IMR-90 (cell line): ENCODE results near the gene MOCOS. TPM values are rescaled to one million over a fixed set of nuclear protein-coding genes. Genes with fewer than 3 reads are reported as not detected.

Source experiments
- ATAC-seq: fragments of 200-7000 bp; cut with Tn5 transposase; 2 replicates; pipeline ENCODE4 v1.9.1; 2020; ENCODE audit warnings: low read depth, mild to moderate bottlenecking, moderate library complexity
- BruUV-seq: library from RNA; stranded (reverse); fragments of 400-500 nt; replicated peaks from 2 replicates; lab custom pipeline; 2021; lab: Mats Ljungman, UMichigan
- CTCF ChIA-PET: fragments of 300-600 bp; formaldehyde crosslinking; extraction: SDS; loops from one replicate; lab custom pipeline; 2021; ENCODE audit warnings: antibody characterized with exemption; lab: Yijun Ruan, JAX
- POLR2A ChIA-PET: fragments of 300-600 bp; sonication (Branson Sonifier 250); formaldehyde crosslinking; loops from one replicate; lab custom pipeline; 2022; ENCODE audit warnings: antibody characterized with exemption; ENCODE audit not compliant: unreplicated experiment; lab: Charles Lee
- DNase-seq: peaks from one replicate; pipeline ENCODE4 v3.0.0; 2013
- H2AFZ ChIP-seq: replicated peaks from 2 replicates; pipeline ENCODE3; 2013; ENCODE audit warnings: low read length, mild to moderate bottlenecking; ENCODE audit not compliant: poor library complexity
- H2AK5ac ChIP-seq: 2 replicates; pipeline ENCODE4 v1.6.1; 2013; ENCODE audit warnings: low read depth, low read length, inconsistent platforms
- H2AK9ac ChIP-seq: replicated peaks from 2 replicates; pipeline ENCODE3; 2013; ENCODE audit warnings: mild to moderate bottlenecking, low read depth, low read length, moderate library complexity; ENCODE audit not compliant: poor library complexity
- H2BK120ac ChIP-seq: 2 replicates; pipeline ENCODE4 v1.6.1; 2013; ENCODE audit warnings: low read depth, low read length, inconsistent platforms
- H2BK15ac ChIP-seq: 3 replicates; pipeline ENCODE4 v1.6.1; 2013; ENCODE audit warnings: low read depth, low read length, inconsistent platforms
- H2BK20ac ChIP-seq: 2 replicates; pipeline ENCODE4 v1.6.1; 2013; ENCODE audit warnings: low read depth, mild to moderate bottlenecking, inconsistent platforms, low read length, moderate library complexity
- H2BK5ac ChIP-seq: 2 replicates; pipeline ENCODE4 v1.6.1; 2013; ENCODE audit warnings: mild to moderate bottlenecking, low read depth, low read length, inconsistent platforms; ENCODE audit not compliant: poor library complexity, severe bottlenecking
- H3K14ac ChIP-seq: replicated peaks from 2 replicates; pipeline ENCODE4 v1.6.1; 2013; ENCODE audit warnings: low read depth, low read length, inconsistent platforms
- H3K18ac ChIP-seq: 2 replicates; pipeline ENCODE4 v1.6.1; 2013; ENCODE audit warnings: low read depth, low read length, control low read depth
- H3K23ac ChIP-seq: 2 replicates; pipeline ENCODE4 v1.6.1; 2013; ENCODE audit warnings: low read depth, low read length, inconsistent platforms
- H3K27ac ChIP-seq: 2 replicates; pipeline ENCODE4 v1.5.1; 2013; ENCODE audit warnings: mild to moderate bottlenecking, control low read depth, low read length; ENCODE audit not compliant: insufficient read depth
- H3K27me3 ChIP-seq: 2 replicates; pipeline ENCODE4 v1.6.1; 2013; ENCODE audit warnings: low read length; ENCODE audit not compliant: control insufficient read depth, insufficient read depth
- H3K36me3 ChIP-seq: 2 replicates; pipeline ENCODE4 v1.6.1; 2013; ENCODE audit warnings: low read length, mixed read lengths; ENCODE audit not compliant: control insufficient read depth, insufficient read depth
- H3K4ac ChIP-seq: 2 replicates; pipeline ENCODE4 v1.6.1; 2013; ENCODE audit warnings: low read depth, low read length, inconsistent platforms
- H3K4me1 ChIP-seq: 2 replicates; pipeline ENCODE4 v1.6.1; 2013; ENCODE audit warnings: low read length, mixed read lengths; ENCODE audit not compliant: control insufficient read depth, insufficient read depth
- H3K4me2 ChIP-seq: 2 replicates; pipeline ENCODE4 v1.6.1; 2013; ENCODE audit warnings: low read depth, mild to moderate bottlenecking, control low read depth, low read length, moderate library complexity
- H3K4me3 ChIP-seq: 2 replicates; pipeline ENCODE4 v1.5.1; 2013; ENCODE audit warnings: low read depth, mild to moderate bottlenecking, control low read depth, low read length, moderate library complexity; ENCODE audit not compliant: insufficient read depth
- H3K56ac ChIP-seq: 2 replicates; pipeline ENCODE4 v1.6.1; 2013; ENCODE audit warnings: low read length, inconsistent platforms; ENCODE audit not compliant: insufficient read depth; ENCODE audit errors: extremely low read depth
- H3K79me1 ChIP-seq, 2 experiments: 2 replicates each; pipeline ENCODE4 v1.6.1; 2013; ENCODE audit warnings: low read length in 2 of 2, inconsistent platforms in 1 of 2, low read depth in 1 of 2
- H3K9ac ChIP-seq: 2 replicates; pipeline ENCODE4 v1.6.1; 2013; ENCODE audit warnings: low read depth, low read length, control low read depth
- H3K9me1 ChIP-seq: 2 replicates; pipeline ENCODE4 v1.6.1; 2013; ENCODE audit warnings: low read length, inconsistent platforms; ENCODE audit not compliant: insufficient read depth
- H3K9me3 ChIP-seq: 2 replicates; pipeline ENCODE4 v1.6.1; 2013; ENCODE audit warnings: low read length; ENCODE audit not compliant: control insufficient read depth, insufficient read depth
- H4K20me1 ChIP-seq: 2 replicates; pipeline ENCODE4 v1.6.1; 2013; ENCODE audit warnings: low read length, inconsistent platforms; ENCODE audit not compliant: insufficient read depth
- H4K5ac ChIP-seq: 2 replicates; pipeline ENCODE4 v1.6.1; 2013; ENCODE audit warnings: mild to moderate bottlenecking, low read depth, low read length, control low read depth
- H4K8ac ChIP-seq, 2 experiments: 2 replicates each; pipeline ENCODE4 v1.6.1; 2013; ENCODE audit warnings: low read depth in 2 of 2, low read length in 2 of 2, control low read depth in 1 of 2, inconsistent platforms in 1 of 2
- H4K91ac ChIP-seq: 2 replicates; pipeline ENCODE4 v1.6.1; 2013; ENCODE audit warnings: low read depth, low read length, inconsistent platforms; ENCODE audit not compliant: insufficient read depth
- ELK1 ChIP-seq: fragments of 150-350 bp; IDR thresholded peaks from 2 replicates; pipeline ENCODE4 v1.6.1; 2016; ENCODE audit warnings: low read depth, mild to moderate bottlenecking, low read length, moderate library complexity, borderline replicate concordance
- WGBS, 2 experiments: methylation state at CpG; one replicate each; pipeline versions ENCODE4 v1.1.5 to v1.1.7; 2013; ENCODE audit warnings: missing lambda C conversion rate in 2 of 2; ENCODE audit not compliant: insufficient read length in 1 of 2; ENCODE audit errors: extremely low coverage in 2 of 2; 5-methylcytosine and 5-hydroxymethylcytosine counted together
- dilution Hi-C: fragments of 300-500 bp; cut with HindIII; formaldehyde crosslinking; loops from one replicate; pipeline ENCODE4 v1.14.3; 2018; ENCODE audit warnings: low sequenced_read_pairs; ENCODE audit not compliant: unreplicated experiment
- in situ Hi-C: fragments of 300-500 bp; cut with MboI; formaldehyde crosslinking; loops from 3 replicates; pipeline ENCODE4 v1.14.3; 2019; ENCODE audit warnings: low sequenced_read_pairs, inconsistent platforms, mixed read lengths
- intact Hi-C: fragments of 100-400 bp; cut with micrococcal nuclease; formaldehyde crosslinking; loops from 2 replicates; pipeline ENCODE4 v1.10.0; 2022
- polyA plus RNA-seq, 3 experiments: library from polyadenylated mRNA; depleted of rRNA; stranded (reverse); fragments of >200 nt; gene quantifications; 2 replicates each; pipeline ENCODE4 v1.2.3, GENCODE V29; 2012; ENCODE audit warnings: low replicate concordance in 1 of 3
- total RNA-seq: library from RNA; depleted of rRNA; stranded (reverse); fragments of >200 nt; gene quantifications from 2 replicates; pipeline ENCODE4 v1.2.3, GENCODE V29; 2012

Gene MOCOS
- total and polyA plus RNA-seq, 2 of the 4 experiments (the other 2 are of a cell fraction): 1.1 to 2.2 TPM

- no peak for TF ChIP-seq ELK1
- Histone ChIP-seq H4K91ac (no peak overlapping the region), H3K27me3 (no peaks in the 10 kb centered on the region), H2AK5ac (no peak overlapping the region), H3K9me1 (peaks cover 10% of the 10 kb centered on the region), H3K4ac (no peak overlapping the region), H3K9me3 (no peaks in the 10 kb centered on the region), H2BK120ac (no peak overlapping the region), H4K8ac (no peak overlapping the region), H2BK15ac (no peak overlapping the region), H3K23ac (no peak overlapping the region), H3K4me1 (0 out of 2 replicates have a peak, but pooled peaks cover 2% of the 10 kb centered on the region), H4K20me1 (no peaks in the 10 kb centered on the region), H2BK20ac (no peak overlapping the region), H3K79me1 (peaks cover 3 to 26% of the 10 kb centered on the region in 2 experiments), H3K14ac (no peak overlapping the region), H2BK5ac (no peak overlapping the region), H3K27ac (no peak overlapping the region), H2AK9ac (no peak overlapping the region), H3K4me3 (no peak overlapping the region), H3K4me2 (no peak overlapping the region), H3K9ac (no peak overlapping the region), H4K5ac (no peak overlapping the region), H3K36me3 (peaks cover 44% of the 10 kb centered on the region), H2AFZ (no peak overlapping the region), H3K56ac (no peak overlapping the region), H3K18ac (no peak overlapping the region)
- intact Hi-C loops (loop anchor here (1.0 kb wide), 1 partner anchor 24 kb away; no protein-coding TSS in a partner anchor), dilution Hi-C loops (no loop called here), in situ Hi-C loops (no loop called here)
- ChIA-PET CTCF (no interaction called here), POLR2A (no interaction called here)
- WGBS, 2 experiments: no CpG with 5 or more reads among the region's 5 CpGs
- DNase-seq (no peak), ATAC-seq (no peak)
- no TSS peak for BruUV-seq
These were observed 17.4 kb upstream of the MOCOS start for GRCh38 chr18:36169938-36170337.
